SJSA1 (cell line): ENCODE data around the gene PLD3. TPM values are rescaled to one million over a fixed set of nuclear protein-coding genes. Genes with fewer than 3 reads are reported as not detected.

ENCODE experiments used
- DNase-seq, 2 experiments: peaks; one replicate each; pipeline ENCODE4 v3.0.0-alpha.2; 2015 to 2020; ENCODE audit warnings: low spot score in 2 of 2, low read depth in 1 of 2
- H3K27ac ChIP-seq: fragments of 250-450 bp; sonication (Bioruptor Pico); 2 replicates; pipeline ENCODE4 v1.5.1; 2020; ENCODE audit warnings: mild to moderate bottlenecking, moderate library complexity
- H3K27me3 ChIP-seq: fragments of 250-450 bp; sonication (Bioruptor Pico); replicated peaks from 2 replicates; pipeline ENCODE4 v1.5.1; 2020; ENCODE audit warnings: mild to moderate bottlenecking, moderate library complexity
- H3K36me3 ChIP-seq: fragments of 250-450 bp; sonication (Bioruptor Pico); 2 replicates; pipeline ENCODE4 v1.5.1; 2020; ENCODE audit warnings: mild to moderate bottlenecking
- H3K4me1 ChIP-seq: fragments of 250-450 bp; sonication (Bioruptor Pico); replicated peaks from 2 replicates; pipeline ENCODE4 v1.6.1; 2021; ENCODE audit warnings: mild to moderate bottlenecking
- H3K4me3 ChIP-seq: fragments of 250-450 bp; sonication (Bioruptor Pico); 2 replicates; pipeline ENCODE4 v1.5.1; 2020; ENCODE audit warnings: mild to moderate bottlenecking
- H3K9me3 ChIP-seq: fragments of 250-450 bp; sonication (Bioruptor Pico); replicated peaks from 2 replicates; pipeline ENCODE4 v1.5.1; 2020; ENCODE audit warnings: mild to moderate bottlenecking
- total RNA-seq: library from RNA; depleted of rRNA; stranded (reverse); fragments of >200 nt; shearing (Covaris generic); gene quantifications from 2 replicates; pipeline ENCODE4 v1.2.3, GENCODE V29; 2014

PLD3 gene
- total RNA-seq, 1 experiment from 2014 or later, result 270 TPM

GRCh38 chr19:40339018-40339728, 9.3 kb upstream of the PLD3 start:
- Histone ChIP-seq H3K36me3 (peaks cover 33% of the 10 kb centered on the region), H3K4me3 (no peak overlapping the region), H3K9me3 (no peaks in the 10 kb centered on the region), H3K27ac (no peak overlapping the region), H3K27me3 (no peaks in the 10 kb centered on the region), H3K4me1 (no peaks in the 10 kb centered on the region)
- no peak for DNase-seq

- H3K27me3 ChIP-seq, result no peaks in the 10 kb centered on the region
- no peak for DNase-seq
Observed at GRCh38 chr19:40341601-40342482, 6.7 kb upstream of the PLD3 start.

GRCh38 chr19:40342644-40343311, 5.7 kb upstream of the PLD3 start:
- H3K27me3 ChIP-seq, result no peaks in the 10 kb centered on the region
- DNase-seq, result no peak
- H3K4me1 ChIP-seq, result peaks cover 4% of the 10 kb centered on the region; the same call in 1 of the 2 replicates
- no peak overlapping the region for H3K27ac ChIP-seq
- H3K36me3 ChIP-seq, result peaks cover 17% of the 10 kb centered on the region
- H3K9me3 ChIP-seq, result no peaks in the 10 kb centered on the region
- no peak overlapping the region for H3K4me3 ChIP-seq

More at GRCh38 chr19:40341601-40342482, 6.7 kb upstream of the PLD3 start:
- no peak overlapping the region for H3K27ac ChIP-seq
- no peak overlapping the region for H3K4me3 ChIP-seq
- no peaks in the 10 kb centered on the region for H3K9me3 ChIP-seq
- H3K36me3 ChIP-seq, result peaks cover 22% of the 10 kb centered on the region
- no peaks in the 10 kb centered on the region for H3K4me1 ChIP-seq

GRCh38 chr19:40344422-40344821, 4.1 kb upstream of the PLD3 start:
- Histone ChIP-seq H3K9me3 (no peaks in the 10 kb centered on the region), H3K36me3 (peaks cover 7% of the 10 kb centered on the region), H3K27me3 (no peaks in the 10 kb centered on the region), H3K4me3 (no peak overlapping the region), H3K4me1 (peaks cover 7% of the 10 kb centered on the region), H3K27ac (no peak overlapping the region)
- DNase-seq, result no peak

- Histone ChIP-seq H3K4me3 (peak overlapping the region; percentile 56), H3K27me3 (no peaks in the 10 kb centered on the region), H3K27ac (peak overlapping the region; percentile 3), H3K36me3 (peaks cover 3% of the 10 kb centered on the region; the same call in 1 of the 2 replicates), H3K4me1 (peaks cover 7% of the 10 kb centered on the region), H3K9me3 (no peaks in the 10 kb centered on the region)
- peak in 1 of 2 experiments; percentile 54 for DNase-seq
Observed at GRCh38 chr19:40348961-40349507, 539 bp downstream of the PLD3 start.

- Histone ChIP-seq H3K4me3 (no peak overlapping the region), H3K27ac (no peak overlapping the region), H3K9me3 (no peaks in the 10 kb centered on the region), H3K27me3 (no peaks in the 10 kb centered on the region), H3K4me1 (peaks cover 18% of the 10 kb centered on the region), H3K36me3 (no peaks in the 10 kb centered on the region; the same call in 1 of the 2 replicates)
- DNase-seq, result no peak
Observed at GRCh38 chr19:40355975-40356680, 7.6 kb downstream of the PLD3 start.

- DNase-seq, result no peak
- Histone ChIP-seq H3K4me3 (no peak overlapping the region), H3K27ac (peak overlapping the region; percentile 69), H3K27me3 (no peaks in the 10 kb centered on the region), H3K9me3 (no peaks in the 10 kb centered on the region), H3K36me3 (no peaks in the 10 kb centered on the region; the same call in 1 of the 2 replicates), H3K4me1 (peaks cover 18% of the 10 kb centered on the region)
Observed at GRCh38 chr19:40356681-40357595, 8.4 kb downstream of the PLD3 start.

GRCh38 chr19:40357640-40358039, 9.1 kb downstream of the PLD3 start:
- H3K4me1 ChIP-seq, result peaks cover 18% of the 10 kb centered on the region
- DNase-seq, result peak in 1 of 2 experiments; percentile 24
- no peaks in the 10 kb centered on the region; the same call in 1 of the 2 replicates for H3K36me3 ChIP-seq
- peak overlapping the region; percentile 69 for H3K27ac ChIP-seq
- no peak overlapping the region for H3K4me3 ChIP-seq
- no peaks in the 10 kb centered on the region for H3K9me3 ChIP-seq
- H3K27me3 ChIP-seq, result no peaks in the 10 kb centered on the region

GRCh38 chr19:40358773-40359172, 10.3 kb downstream of the PLD3 start:
- Histone ChIP-seq H3K36me3 (no peaks in the 10 kb centered on the region; the same call in 1 of the 2 replicates), H3K27ac (no peak overlapping the region), H3K27me3 (no peaks in the 10 kb centered on the region), H3K4me1 (peaks cover 18% of the 10 kb centered on the region), H3K4me3 (no peak overlapping the region), H3K9me3 (no peaks in the 10 kb centered on the region)
- DNase-seq, result no peak

GRCh38 chr19:40360020-40360707, 11.7 kb downstream of the PLD3 start:
- Histone ChIP-seq H3K4me1 (peaks cover 19% of the 10 kb centered on the region), H3K27ac (no peak overlapping the region), H3K27me3 (no peaks in the 10 kb centered on the region)

GRCh38 chr19:40360708-40361241, 12.3 kb downstream of the PLD3 start:
- Histone ChIP-seq H3K4me1 (peaks cover 22% of the 10 kb centered on the region), H3K4me3 (no peak overlapping the region), H3K9me3 (no peaks in the 10 kb centered on the region), H3K27me3 (no peaks in the 10 kb centered on the region), H3K27ac (no peak overlapping the region), H3K36me3 (no peaks in the 10 kb centered on the region; the same call in 1 of the 2 replicates)
- DNase-seq, result no peak

More at GRCh38 chr19:40360020-40360707, 11.7 kb downstream of the PLD3 start:
- Histone ChIP-seq H3K36me3 (no peaks in the 10 kb centered on the region; the same call in 1 of the 2 replicates), H3K9me3 (no peaks in the 10 kb centered on the region), H3K4me3 (no peak overlapping the region)
- no peak for DNase-seq
